WTC11 (cell line): ENCODE data around the gene NRG2. TPM values are rescaled to one million over a fixed set of nuclear protein-coding genes. Genes with fewer than 3 reads are reported as not detected.

ENCODE experiments used
- ATAC-seq: fragments of 200-7000 bp; cut with Tn5 transposase; 2 replicates; pipeline ENCODE4 v1.10.0; 2021; ENCODE audit warnings: mild to moderate bottlenecking, moderate library complexity
- CTCF ChIA-PET: fragments of 300-600 bp; sonication (Branson Sonifier 250); formaldehyde crosslinking; loops from one replicate; lab custom pipeline; 2021; ENCODE audit warnings: antibody characterized with exemption; lab: Charles Lee
- POLR2A ChIA-PET: fragments of 350-600 bp; sonication (Branson Sonifier 250); formaldehyde crosslinking; loops from one replicate; lab custom pipeline; 2021; ENCODE audit warnings: antibody characterized with exemption; lab: Charles Lee
- DNase-seq: peaks from one replicate; pipeline ENCODE4 v3.0.0; 2021; ENCODE audit warnings: low spot score
- H3K27ac Mint-ChIP-seq: 2 replicates; pipeline ENCODE4 v1.8.0; 2021; ENCODE audit warnings: mixed read lengths
- H3K27me3 Mint-ChIP-seq: 2 replicates; pipeline ENCODE4 v1.8.0; 2021; ENCODE audit warnings: low read depth, mild to moderate bottlenecking, moderate library complexity, mixed read lengths
- H3K36me3 Mint-ChIP-seq: 2 replicates; pipeline ENCODE4 v1.8.0; 2021; ENCODE audit warnings: mixed read lengths
- H3K4me1 Mint-ChIP-seq: 2 replicates; pipeline ENCODE4 v1.8.0; 2022; ENCODE audit warnings: mixed read lengths
- H3K4me3 Mint-ChIP-seq: 2 replicates; pipeline ENCODE4 v1.8.0; 2021; ENCODE audit warnings: mild to moderate bottlenecking, moderate library complexity, mixed read lengths
- H3K9me3 Mint-ChIP-seq: 2 replicates; pipeline ENCODE4 v1.8.0; 2021; ENCODE audit warnings: mixed read lengths
- ATF1 ChIP-seq: sonication (generic); formaldehyde crosslinking; IDR thresholded peaks from 2 replicates; pipeline ENCODE4 v1.8.1; 2023; ENCODE audit warnings: mild to moderate bottlenecking, moderate library complexity, missing genetic modification reagents
- CBFB ChIP-seq: sonication (generic); formaldehyde crosslinking; IDR thresholded peaks from 2 replicates; pipeline ENCODE4 v1.8.1; 2022; ENCODE audit warnings: mild to moderate bottlenecking, low read depth, missing genetic modification reagents
- CREB1 ChIP-seq: sonication (generic); formaldehyde crosslinking; IDR thresholded peaks from 2 replicates; pipeline ENCODE4 v1.8.0; 2023; ENCODE audit warnings: mild to moderate bottlenecking, missing genetic modification reagents
- ELF4 ChIP-seq: sonication (generic); formaldehyde crosslinking; IDR thresholded peaks from 2 replicates; pipeline ENCODE4 v1.8.1; 2022; ENCODE audit warnings: low read depth, mild to moderate bottlenecking, moderate library complexity, missing genetic modification reagents
- EMX1 ChIP-seq: fragments of 250-450 bp; sonication (Bioruptor Pico); IDR thresholded peaks from 2 replicates; pipeline ENCODE4 v1.8.0; 2021; ENCODE audit warnings: mild to moderate bottlenecking
- ERG ChIP-seq: fragments of 250-450 bp; sonication (Bioruptor Pico); IDR thresholded peaks from 2 replicates; pipeline ENCODE4 v1.8.0; 2021; ENCODE audit warnings: mild to moderate bottlenecking
- FOXK1 ChIP-seq: sonication (generic); formaldehyde crosslinking; IDR thresholded peaks from 2 replicates; pipeline ENCODE4 v1.8.0; 2022; ENCODE audit warnings: mild to moderate bottlenecking, moderate library complexity, missing genetic modification reagents
- FOXP4 ChIP-seq: sonication (generic); formaldehyde crosslinking; IDR thresholded peaks from 2 replicates; pipeline ENCODE4 v1.8.0; 2022; ENCODE audit warnings: mild to moderate bottlenecking, missing genetic modification reagents
- HMGXB4 ChIP-seq: sonication (generic); formaldehyde crosslinking; IDR thresholded peaks from 2 replicates; pipeline ENCODE4 v1.8.1; 2023; ENCODE audit warnings: mild to moderate bottlenecking, moderate library complexity, missing genetic modification reagents
- JAZF1 ChIP-seq: fragments of 250-450 bp; sonication (Bioruptor Pico); IDR thresholded peaks from 2 replicates; pipeline ENCODE4 v1.9.0; 2021; ENCODE audit warnings: moderate library complexity, mild to moderate bottlenecking, inconsistent platforms
- NFATC4 ChIP-seq: fragments of 250-450 bp; sonication (Bioruptor Pico); IDR thresholded peaks from 2 replicates; pipeline ENCODE4 v1.9.0; 2021; ENCODE audit warnings: mild to moderate bottlenecking
- RELA ChIP-seq: sonication (generic); formaldehyde crosslinking; IDR thresholded peaks from 2 replicates; pipeline ENCODE4 v1.8.1; 2022; ENCODE audit warnings: missing genetic modification reagents, mild to moderate bottlenecking, borderline replicate concordance
- TEAD1 ChIP-seq: sonication (generic); formaldehyde crosslinking; IDR thresholded peaks from 2 replicates; pipeline ENCODE4 v1.8.0; 2022; ENCODE audit warnings: mild to moderate bottlenecking, missing genetic modification reagents
- ZNF532 ChIP-seq: fragments of 250-450 bp; sonication (Bioruptor Pico); IDR thresholded peaks from 2 replicates; pipeline ENCODE4 v1.9.0; 2021; ENCODE audit warnings: mild to moderate bottlenecking, borderline replicate concordance
- total RNA-seq: library from RNA; stranded (reverse); gene quantifications from 3 replicates; pipeline ENCODE4 v1.2.3, GENCODE V29; 2021

NRG2 gene
- total RNA-seq, 1 experiment from 2014 or later = 0.44 TPM

- TF ChIP-seq FOXP4 (CRISPR knock-in tag) = no peak
- no peak for TF ChIP-seq ELF4 (CRISPR knock-in tag)
- TF ChIP-seq JAZF1 = no peak
- TF ChIP-seq HMGXB4 (CRISPR knock-in tag) = no peak
- no peak for TF ChIP-seq ATF1 (CRISPR knock-in tag)
These were observed 118.5 kb downstream of the NRG2 start (continued) for GRCh38 chr5:139924294-139925215.

- H3K36me3 Mint-ChIP-seq = no peaks in the 10 kb centered on the region
- peaks cover 4% of the 10 kb centered on the region for H3K9me3 Mint-ChIP-seq
- ATAC-seq = no peak
- TF ChIP-seq CREB1 = no peak
- no peak for TF ChIP-seq EMX1 (CRISPR knock-in tag)
- no peak for TF ChIP-seq CBFB
- no peak for TF ChIP-seq TEAD1 (CRISPR knock-in tag)
- TF ChIP-seq NFATC4 (CRISPR knock-in tag) = no peak
- no peak for TF ChIP-seq ERG (CRISPR knock-in tag)
- TF ChIP-seq ZNF532 = no peak
- no peak for TF ChIP-seq RELA
- no peak for TF ChIP-seq FOXK1
- no peak overlapping the region for H3K27ac Mint-ChIP-seq
- CTCF ChIA-PET = interaction anchor here (1.2 to 2.3 kb wide), 3 partner anchors 47 to 132 kb away, joined by 3 to 11 read pairs (median 3); no protein-coding TSS in a partner anchor
- H3K27me3 Mint-ChIP-seq = peaks cover 5% of the 10 kb centered on the region; the same call in 1 of the 2 replicates
- H3K4me1 Mint-ChIP-seq = peaks cover 10% of the 10 kb centered on the region
- POLR2A ChIA-PET = no interaction called here
- H3K4me3 Mint-ChIP-seq = no peak overlapping the region
- no peak for DNase-seq
These were observed 123.8 kb downstream of the NRG2 start for GRCh38 chr5:139919308-139919707.
